NCI-H146 treated with DMSO at 0.1 percent for 48 hours (cell line): ENCODE results near the gene ZNF892.
"Not testable (repeated sequence)": the region's sequence is repeated elsewhere in the genome, so short reads cannot be mapped to it uniquely, and the experiment has no call there.

Experiments used
- DNase-seq: peaks from one replicate; lab custom pipeline; 2025; ENCODE audit not compliant: unreplicated experiment; lab: John Stamatoyannopoulos, UW

Gene ZNF892

GRCh38 chr2:95225658-95226057, 18.3 kb downstream of the ZNF892 start:
- DNase-seq = no peak

GRCh38 chr2:95231723-95232122, 24.4 kb downstream of the ZNF892 start:
- DNase-seq = peak; percentile 42

- DNase-seq = no peak
Observed at GRCh38 chr2:95232232-95232631, 24.9 kb downstream of the ZNF892 start.

- DNase-seq = no peak
Observed at GRCh38 chr2:95234286-95234785, 27.0 kb downstream of the ZNF892 start.

GRCh38 chr2:95234816-95235215, 27.5 kb downstream of the ZNF892 start:
- DNase-seq = no peak

- DNase-seq = no peak
Observed at GRCh38 chr2:95238131-95238530, 30.8 kb downstream of the ZNF892 start.

- DNase-seq = no peak
Observed at GRCh38 chr2:95240091-95240490, 32.8 kb downstream of the ZNF892 start.

GRCh38 chr2:95240556-95240955, 33.2 kb downstream of the ZNF892 start:
- no peak for DNase-seq

- not testable (repeated sequence) for DNase-seq
Observed at GRCh38 chr2:95242084-95242483, 34.8 kb downstream of the ZNF892 start.
